ENCODE data around the gene MRPS5.

Gene MRPS5

DNA sequence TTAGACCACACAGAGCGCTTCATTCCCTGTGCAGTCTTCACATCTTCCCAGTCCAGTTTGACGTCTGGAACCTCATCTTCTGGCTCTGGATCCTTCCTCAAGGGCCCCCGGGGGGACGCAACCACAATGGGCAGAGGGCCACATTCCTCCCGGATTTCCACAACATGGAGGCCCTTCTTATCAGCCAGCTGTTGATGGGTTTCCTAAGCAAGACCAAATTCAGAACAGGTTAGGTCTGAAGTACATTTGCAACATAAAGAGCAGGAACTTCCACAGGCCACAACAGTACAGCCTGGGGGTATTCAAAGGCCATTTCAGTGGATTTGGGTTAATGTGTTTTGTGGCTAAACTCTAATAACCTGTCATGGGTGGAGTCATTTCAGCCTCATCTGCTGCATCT is 34.2 kb downstream of the MRPS5 start:
- no peak for DNase-seq (ENCODE audit: low read depth)

DNA sequence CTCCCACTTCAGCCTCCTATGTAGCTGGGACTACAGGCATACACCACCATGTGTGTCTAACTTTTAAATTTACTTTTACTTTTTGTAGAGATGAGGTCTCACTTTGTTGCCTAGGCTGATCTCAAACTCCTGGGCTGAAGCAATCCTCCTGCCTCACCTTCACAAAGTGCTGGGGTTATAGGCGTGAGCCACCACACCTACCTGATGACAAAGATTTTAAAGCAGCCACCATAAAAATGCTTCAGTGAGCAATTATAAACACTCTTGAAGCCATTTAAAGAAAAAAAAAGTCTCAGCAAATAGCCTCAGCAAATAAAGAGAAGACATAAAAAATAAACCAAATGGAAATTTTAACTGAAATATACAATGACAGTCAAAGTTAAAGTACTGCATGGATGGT is 35.6 kb downstream of the MRPS5 start:
- no peak for DNase-seq (ENCODE audit: low read depth)

DNA sequence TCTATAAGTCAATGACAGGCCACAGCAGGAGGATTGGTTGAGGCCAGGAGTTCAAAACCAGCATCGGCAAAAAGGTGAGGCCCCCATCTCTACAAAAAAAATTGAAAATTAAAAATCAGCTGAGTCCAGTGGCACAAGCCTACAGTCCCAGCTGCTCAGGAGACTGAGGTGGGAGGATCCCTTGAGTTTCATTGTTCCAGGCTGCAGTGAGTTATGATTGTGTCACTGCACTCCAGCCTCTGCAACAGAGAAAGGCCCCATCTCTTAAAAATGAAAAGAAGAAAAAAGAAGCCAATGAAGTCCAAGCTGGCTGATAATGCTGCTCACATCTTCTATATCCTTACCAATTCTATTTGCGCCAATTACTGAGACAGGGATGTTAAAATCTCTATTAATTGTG is 39.1 kb downstream of the MRPS5 start:
- DNase-seq (ENCODE audit: low read depth), result no peak

DNA sequence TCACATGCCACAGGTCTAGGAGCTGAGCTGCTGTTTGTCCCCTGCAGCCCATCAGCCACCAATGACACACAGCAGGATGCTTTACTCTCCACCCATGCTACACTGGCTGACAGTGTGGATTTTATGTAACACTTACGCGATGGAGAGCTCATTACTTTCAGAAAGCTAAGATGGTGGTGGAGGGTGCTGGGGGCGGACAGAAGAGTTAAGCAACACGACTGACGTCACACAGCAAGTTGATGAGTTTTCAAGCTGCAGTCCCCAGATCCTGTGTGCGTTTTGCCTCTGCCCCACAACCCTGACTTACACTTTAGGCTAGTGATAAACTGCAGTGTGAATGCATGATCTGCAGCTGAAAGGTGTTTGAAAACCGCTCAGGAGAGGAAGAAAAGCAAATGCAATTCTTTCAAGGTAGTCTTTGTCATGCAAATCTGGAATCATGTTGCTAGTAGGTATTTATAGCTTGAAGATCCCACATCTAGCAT is 42.4 kb downstream of the MRPS5 start:
- DNase-seq (ENCODE audit: low read depth), result no peak

DNA sequence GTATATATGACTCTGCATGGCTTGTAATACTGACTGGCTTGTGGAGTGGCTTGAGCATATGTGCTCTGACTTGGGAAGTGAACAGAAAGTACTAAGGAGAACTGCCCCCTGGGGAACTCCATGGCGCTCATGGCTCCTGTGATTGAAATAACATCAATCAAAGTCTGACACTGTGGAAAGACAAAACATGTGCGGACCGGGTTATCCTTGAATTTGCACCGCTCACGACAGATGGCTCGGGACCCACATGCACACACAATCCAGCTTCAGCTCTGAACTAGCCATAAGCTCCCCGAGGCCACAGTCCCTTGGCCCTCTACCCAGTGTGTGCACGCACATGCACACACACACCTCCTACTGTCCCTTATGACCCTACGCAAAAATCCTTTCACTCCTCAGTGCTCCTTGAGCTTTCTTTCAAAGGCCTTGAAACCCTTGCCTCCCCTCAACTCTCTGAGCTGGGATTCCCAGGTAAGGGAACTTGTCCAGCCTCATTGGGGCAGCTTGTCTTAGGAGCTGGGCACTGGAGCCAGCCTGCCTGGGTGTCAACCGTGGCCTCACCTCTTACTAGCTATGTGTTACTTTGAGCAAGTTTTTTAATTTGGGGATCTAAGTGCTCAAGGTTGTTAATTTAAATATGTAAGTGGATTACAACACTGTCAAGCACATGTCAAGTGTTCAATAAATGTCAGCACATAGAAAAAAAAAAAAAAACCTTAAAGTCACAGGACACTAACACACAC is 43.6 kb downstream of the MRPS5 start:
- DNase-seq (ENCODE audit: low read depth), result no peak

DNA sequence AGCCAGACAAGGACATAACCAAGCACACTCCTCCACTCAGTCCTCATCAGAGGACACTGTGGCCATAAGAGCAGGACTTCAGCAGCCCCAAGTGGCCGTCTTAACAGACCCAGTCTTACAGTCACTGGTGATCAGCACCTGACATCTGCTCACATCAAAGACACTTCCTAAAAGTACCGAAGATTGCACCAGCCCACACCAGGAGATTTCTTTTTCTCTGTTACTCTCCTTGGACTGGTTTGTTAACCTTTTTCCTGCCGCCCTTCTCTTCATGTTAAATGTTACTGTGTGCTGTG is 44.1 kb downstream of the MRPS5 start:
- DNase-seq (ENCODE audit: low read depth), result no peak

DNA sequence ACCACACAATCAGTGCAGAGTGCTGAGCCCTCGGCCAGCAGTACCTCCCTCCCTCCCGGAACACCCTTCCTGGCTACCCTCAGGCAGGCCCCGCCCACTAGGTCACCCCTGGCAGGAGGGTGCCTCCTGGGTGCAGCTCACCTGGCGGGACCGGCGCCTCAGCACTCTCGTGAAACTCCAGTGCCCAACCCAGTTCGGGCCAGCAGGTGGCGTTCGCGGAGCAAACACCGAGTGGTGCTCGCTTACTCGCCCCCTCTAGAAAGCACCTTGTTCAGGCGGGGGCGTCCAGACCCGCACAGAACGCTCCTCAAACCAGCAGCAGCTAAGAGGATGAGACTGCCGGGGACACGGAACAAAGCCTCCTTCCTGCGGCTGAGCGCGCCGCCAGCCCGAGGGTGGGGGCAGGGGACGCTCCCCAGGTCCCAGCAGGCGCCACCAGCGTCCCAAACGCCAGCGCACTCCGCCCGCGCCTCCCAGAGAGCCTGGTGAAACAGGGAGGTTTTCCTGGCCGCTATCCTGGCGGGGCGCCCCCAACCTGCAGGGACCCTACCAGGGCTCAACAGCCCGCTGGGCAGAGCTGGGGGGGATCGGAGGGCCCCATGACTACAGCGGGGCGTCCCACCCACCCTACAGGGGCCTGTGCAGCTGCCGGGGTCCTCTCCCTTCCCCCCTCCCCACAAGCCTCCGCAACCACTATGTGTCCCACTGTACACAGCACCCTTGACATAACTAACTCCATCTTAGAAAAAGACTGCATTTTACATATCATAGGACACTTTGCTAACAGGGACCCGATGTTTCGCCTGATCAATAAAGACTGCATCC is 44.7 kb downstream of the MRPS5 start:
- no peak for DNase-seq (ENCODE audit: low read depth)

DNA sequence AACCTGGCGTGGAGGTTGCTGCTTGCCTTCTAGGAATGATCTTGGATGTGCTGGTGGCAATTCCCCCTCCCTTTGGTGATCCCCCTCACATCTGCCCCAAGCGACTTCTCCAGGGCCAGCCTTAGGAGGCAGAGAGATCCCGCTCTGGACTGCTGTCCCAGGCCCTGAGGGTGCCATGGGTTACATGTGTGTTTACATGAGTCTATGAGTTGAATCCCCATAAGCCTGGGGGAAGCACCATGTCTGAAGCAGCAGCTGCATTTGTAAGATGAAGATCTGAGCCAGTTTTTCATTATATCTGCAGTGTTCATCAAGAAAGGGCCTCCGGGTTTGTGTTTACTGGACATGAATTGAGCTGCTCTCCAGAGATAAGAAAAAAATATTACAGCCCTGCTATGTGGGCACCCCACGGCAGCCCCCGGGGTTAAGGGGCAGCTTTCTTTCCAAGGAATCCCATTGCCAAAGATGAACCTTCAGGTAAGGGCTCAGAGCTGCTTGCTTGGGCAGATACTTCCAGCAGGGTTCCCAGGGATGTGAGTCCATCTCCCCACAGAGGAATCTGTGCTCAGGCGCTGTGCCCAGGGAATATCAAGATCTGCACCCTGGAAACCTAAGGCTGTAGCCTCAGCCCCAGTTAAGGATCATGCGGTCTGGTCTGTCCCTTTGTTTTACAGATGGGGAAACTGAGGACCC is 46.0 kb downstream of the MRPS5 start:
- DNase-seq (ENCODE audit: low read depth), result no peak

DNA sequence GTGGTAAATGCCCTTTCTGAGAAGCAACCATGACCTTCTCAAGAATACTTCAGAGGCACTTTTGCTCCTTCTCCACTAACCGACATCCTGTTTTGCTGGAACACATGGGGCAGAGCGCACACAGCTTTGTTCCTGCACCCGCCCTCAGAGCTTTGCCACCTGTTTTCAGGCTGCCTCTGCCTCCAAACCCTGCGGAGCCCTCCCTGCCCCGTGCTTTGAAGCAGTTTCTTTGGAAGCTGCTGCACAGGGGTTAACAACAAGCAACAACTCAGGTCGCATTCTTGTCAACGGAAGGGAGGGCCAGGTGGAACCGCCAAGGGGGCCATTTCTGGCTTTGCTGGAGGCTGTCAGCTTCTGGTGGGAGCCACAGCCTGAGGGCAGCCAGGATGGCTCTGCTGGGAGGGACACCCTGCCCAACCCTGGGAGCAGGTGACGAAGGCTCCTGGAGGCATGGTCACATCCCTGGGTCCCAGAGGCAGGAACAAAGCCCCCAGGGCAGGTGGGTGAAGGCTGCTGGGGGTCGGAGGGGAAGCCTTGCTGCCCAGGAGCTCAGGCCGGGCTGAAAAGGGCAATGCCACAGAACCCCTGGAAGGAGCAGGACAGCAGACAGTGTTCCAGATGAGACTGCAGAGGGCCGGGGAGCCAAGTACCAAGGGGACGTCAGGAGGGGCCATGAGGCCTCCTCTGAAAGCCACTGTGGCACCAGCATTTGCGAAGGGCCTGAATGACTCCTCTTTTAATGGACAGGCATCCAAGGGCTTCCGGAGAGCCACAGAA is 46.8 kb downstream of the MRPS5 start:
- DNase-seq (ENCODE audit: low read depth), result no peak

DNA sequence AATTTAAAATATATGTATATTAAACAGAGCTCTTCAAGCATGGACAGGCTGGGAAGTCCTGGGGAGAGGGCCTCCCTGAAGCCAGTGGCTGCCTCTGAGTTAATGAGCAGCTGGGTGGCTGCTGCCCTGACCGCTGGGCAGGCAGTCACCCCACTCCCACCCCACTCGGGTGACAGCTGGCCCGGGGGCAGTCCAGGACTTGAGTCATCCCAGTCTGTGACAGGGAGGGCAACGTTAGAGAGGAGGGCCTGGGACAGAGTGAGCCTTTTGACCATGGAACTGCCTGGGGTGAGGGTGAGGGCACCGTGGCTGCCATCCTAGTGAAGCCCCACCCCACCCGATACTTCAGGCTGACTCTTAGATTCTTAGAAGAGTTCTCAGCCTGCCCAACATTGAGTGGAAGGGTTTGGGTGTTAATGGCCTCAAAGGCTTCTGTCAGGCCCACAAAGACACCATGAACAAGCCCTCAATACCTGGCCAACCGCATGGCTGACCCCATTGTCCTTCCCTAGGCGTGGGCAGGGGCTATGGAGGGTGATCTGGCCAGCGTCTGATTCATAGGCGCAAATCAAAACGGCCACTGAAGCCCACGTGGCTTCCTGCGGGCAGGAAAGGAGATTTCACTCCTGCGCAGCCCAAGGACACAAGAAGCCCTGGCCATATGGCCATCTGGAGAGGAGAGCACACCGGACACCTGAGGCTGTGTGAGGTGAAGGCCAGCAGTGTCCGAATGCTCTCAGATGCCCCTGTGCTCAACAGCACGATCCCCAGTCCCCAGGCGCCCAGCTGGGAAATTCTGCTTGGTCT is 47.5 kb downstream of the MRPS5 start:
- no peak for DNase-seq (ENCODE audit: low read depth)

DNA sequence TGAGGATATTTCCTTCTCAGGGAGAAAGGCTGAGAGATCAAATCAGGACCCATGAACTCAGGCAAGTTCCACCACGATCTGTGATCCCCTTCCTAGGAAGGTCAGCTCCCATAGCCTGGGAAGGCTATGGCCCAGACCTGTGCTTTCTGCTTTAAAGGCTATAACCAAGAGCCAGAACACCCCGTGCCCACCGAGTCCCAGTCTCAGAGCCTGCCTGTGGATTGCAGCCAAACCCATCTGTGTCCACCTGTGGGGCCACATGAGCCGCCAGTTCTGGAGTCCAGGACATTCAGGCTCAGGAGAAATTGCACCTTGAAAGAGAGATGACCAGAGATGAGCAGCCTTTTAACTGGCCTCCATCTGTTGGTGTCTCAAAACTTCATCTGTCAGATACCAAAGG is 49.2 kb downstream of the MRPS5 start:
- DNase-seq (ENCODE audit: low read depth), result no peak

DNA sequence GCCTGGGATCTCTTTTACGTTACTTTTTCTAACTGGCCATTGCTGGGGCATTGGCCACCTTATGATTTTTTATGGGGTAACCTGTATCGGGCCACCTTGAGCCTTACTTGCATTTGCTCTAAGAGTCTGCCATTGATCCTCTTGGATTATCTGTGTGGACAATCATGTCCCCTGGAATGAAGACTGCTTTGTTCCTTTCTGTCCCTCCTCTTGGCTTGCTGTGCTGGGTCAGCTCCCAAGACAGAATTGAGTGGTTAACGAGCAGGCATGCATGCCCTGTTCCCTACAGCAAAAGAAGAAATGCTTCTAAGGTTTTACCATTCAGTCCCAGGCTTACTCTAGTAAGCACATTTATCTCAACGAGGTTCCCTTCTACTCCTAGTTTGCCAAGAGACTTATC is 49.8 kb downstream of the MRPS5 start:
- DNase-seq (ENCODE audit: low read depth), result no peak

DNA sequence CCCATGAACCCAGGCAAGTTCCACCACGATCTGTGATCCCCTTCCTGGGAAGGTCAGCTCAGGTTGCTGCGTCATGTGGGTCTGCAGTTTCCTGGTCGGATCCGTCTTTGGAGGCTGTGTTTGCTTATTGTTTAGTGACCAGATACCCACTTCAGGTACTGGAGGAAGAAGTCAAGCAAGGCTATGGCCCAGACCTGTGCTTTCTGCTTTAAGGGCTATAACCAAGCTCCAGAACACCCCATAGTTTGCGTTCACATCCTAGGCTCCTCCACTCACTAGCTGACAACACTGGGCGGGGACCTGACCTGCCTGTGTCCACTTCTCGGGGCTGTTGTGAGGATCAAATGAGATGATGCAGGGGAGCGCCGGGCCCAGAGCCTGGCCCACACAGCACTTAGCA is 52.1 kb downstream of the MRPS5 start:
- DNase-seq (ENCODE audit: low read depth), result no peak

DNA sequence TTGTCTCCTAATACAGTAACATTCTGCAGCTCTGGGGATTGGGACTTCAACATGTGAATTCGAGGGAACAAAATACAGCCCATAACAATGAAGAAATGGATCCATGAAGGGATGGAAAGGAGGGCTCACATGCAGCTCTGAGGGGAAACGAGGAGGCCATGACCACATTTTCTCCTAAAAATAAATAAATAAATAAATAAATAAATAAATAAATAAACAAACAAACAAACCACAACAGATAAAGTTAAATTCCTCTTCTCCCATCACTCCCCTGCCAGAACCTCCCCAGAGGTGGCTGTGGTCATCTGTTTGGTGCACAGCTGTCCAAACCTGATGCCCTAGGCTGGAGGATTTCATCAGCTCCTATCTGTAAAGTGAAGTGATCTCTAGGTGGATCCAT is 53.4 kb downstream of the MRPS5 start:
- DNase-seq (ENCODE audit: low read depth), result no peak

DNA sequence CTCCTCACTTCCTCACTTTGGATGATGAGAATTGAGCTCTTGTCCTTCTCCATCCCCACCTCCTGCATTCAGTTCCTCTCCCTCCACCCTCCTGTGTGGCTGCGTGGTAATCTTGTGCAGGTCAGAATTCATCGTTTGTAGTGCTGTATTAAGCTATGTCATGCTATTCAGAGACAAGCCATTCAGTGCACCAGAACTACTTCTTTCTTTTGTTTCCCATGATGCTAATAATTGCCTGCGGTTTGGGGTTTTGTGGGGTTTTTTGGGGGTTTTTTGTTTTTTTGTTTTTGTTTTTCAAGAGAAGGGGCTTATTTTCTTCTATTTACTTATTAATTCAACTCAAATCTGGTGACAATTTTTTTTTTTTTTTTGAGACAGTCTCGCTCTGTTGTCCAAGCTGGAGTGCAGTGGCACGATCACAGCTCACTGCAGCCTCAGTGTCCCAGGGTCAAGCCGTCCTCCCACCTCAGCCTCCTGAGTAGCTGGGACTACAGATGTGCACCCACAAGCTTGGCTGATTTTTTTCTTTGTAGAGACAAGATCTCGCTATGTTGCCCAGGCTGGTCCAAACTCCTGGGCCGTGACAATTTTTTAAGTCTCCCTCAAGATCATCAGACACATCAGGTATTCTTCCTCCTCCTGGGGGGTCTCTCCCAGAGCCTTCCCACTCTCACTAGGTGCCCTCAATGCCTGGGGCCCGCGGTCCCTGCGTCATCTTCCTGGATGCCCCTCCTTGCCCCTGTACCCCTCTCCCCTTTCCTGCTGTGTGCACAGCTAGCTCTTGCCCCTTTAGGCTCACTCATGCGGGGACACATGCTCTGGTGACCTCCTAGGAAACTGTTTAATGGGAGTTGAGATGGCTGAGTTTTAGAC is 58.3 kb downstream of the MRPS5 start:
- DNase-seq (ENCODE audit: low read depth), result no peak

DNA sequence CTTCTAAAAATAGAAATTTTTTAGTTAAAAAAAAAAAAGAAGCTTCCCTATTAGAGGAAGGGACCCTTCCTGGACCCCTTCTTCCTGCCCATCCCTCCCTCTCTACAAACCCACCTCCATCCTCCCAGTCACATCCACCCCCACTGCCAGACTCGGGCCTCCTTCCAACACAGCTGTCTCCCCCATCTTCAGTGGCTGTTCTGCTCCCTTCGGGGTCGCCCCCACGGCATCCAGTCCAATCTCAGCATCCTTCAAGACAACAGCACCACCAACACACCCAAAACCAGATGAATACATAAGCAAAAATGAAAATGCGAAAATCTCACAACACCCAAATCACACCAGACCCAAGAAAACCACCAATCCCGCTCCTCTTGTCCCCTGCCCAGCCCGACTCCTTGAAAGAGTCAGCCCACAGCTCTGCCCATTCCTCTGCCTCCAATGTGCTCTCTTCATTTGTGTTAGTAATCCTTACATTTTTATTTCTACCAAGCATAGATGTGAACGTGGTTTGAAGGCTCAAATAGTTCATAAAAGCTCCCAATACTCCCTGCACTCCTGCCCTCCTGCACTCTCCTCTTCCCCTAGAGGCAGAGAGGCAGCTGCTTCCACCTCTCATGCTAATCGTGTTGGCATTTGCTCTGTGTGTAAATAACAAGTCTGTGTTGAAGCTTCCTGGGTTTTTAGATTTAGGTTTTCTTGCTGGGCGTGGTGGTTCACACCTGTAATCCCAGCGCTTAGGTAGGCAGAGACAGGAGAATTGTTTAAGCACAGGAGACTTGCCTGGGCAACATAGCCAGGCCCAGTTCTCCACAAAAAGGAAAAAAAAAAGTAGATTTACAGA is 59.1 kb downstream of the MRPS5 start:
- DNase-seq (ENCODE audit: low read depth), result no peak

DNA sequence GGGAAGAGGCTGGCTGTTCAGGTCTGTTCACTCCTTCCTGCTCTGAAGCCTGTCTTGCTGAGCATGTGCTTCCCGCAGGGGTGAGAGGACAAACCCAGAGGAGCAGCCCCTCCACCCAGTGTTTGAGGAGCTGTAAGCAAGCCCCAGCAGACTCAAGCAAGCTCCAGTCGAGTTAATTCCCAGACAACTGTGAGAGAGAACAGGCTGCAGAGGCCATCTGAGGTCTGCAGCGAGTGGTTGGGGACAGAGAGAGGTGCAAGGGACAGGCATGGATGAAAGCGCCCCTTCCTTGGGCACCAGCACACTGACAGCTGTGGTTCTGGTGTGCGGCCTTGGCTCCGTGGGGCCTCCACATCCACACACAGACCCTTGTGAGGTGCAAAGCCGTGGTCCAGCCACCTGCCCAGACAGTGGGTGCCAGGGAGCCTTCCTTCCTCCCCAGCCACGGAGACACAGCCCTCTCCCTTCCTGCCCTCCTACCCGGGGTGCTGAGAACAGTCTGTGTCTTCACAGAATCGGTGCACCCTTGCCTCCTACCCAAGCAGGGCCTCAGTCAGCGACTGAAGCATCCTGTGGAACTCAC is 59.9 kb downstream of the MRPS5 start:
- DNase-seq (ENCODE audit: low read depth), result no peak

DNA sequence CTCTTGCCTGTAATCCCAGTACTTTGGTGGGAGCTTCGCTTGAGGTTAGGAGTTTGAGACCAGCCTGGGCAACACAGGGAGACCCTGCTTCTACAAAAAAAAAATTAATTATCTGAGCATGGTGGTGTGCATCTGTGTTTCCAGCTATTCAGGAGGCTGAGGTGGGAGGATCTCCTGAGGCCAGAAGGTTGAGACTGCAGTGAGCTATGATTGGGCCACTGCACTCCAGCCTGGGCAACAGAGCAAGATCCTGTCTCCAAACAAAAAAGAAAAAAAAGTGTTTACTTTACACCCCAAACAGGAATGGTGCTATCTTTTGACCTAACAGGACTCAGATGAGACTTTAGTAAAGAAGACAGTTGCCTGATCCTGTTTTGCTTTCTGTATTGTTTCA is 60.5 kb downstream of the MRPS5 start:
- no peak for DNase-seq (ENCODE audit: low read depth)

DNA sequence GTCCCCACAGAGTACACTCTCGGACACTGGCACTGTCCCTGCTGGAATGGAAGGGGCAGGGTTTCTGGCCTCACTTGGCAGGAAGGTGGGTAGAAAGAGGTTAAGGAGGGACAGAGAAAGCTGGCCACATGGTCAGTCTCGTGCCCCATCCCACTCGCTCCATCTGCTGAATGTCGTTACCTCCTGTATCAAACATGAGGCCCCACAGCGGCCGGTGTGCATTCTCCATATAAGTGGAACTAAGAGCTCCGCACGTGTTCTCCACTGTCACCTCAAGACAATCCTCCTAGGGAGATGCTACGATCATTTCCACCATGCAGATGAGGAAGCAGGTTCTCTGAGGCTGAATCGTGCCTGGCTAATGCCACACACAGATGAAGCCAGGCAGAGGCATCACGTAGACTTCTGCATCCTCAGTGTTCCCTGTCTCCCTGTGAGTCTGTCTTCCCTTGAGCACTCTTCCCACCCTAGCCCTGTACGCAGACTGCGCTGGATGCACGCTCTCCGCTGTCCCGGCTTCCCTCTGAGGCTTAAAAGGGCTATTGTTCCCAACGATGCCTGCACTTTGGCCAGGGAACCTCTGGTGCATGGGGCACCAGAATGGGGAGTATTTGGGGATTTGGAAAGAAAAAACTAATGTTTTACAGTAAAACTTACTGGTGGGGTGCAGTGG is 61.0 kb downstream of the MRPS5 start:
- DNase-seq (ENCODE audit: low read depth), result no peak

Measured in HS-5 (cell line).